HepG2 (cell line): ENCODE measurements around the gene MAPK4.

ENCODE experiments used
- ARNT2 ChIP-seq: sonication (generic); formaldehyde crosslinking; IDR thresholded peaks from 2 replicates; pipeline ENCODE4 v1.8.0; 2022; ENCODE audit warnings: mild to moderate bottlenecking, low read depth, missing genetic modification reagents, moderate library complexity
- CC2D1A ChIP-seq: sonication (generic); formaldehyde crosslinking; IDR thresholded peaks from 2 replicates; pipeline ENCODE4 v1.8.1; 2023; ENCODE audit warnings: mild to moderate bottlenecking, missing genetic modification reagents
- CREB1 ChIP-seq, 2 experiments: fragments of 450-650 bp in 1 of 2; IDR thresholded peaks; 2 replicates each; pipeline ENCODE4 v1.6.1; 2016 to 2017; ENCODE audit warnings: control low read depth in 1 of 2, mild to moderate bottlenecking in 1 of 2, missing compliant biosample characterization in 1 of 2, missing genetic modification characterization in 1 of 2
- CTCF ChIP-seq: sonication (generic); formaldehyde crosslinking; IDR thresholded peaks from 2 replicates; pipeline ENCODE4 v1.5.0; 2020; ENCODE audit warnings: mild to moderate bottlenecking, missing genetic modification reagents, moderate library complexity
- POLR2A ChIP-seq, 2 experiments: IDR thresholded peaks; 2 replicates each; pipeline ENCODE4 v1.6.1; 2011; ENCODE audit warnings: low read depth in 2 of 2, low read length in 2 of 2, mild to moderate bottlenecking in 1 of 2, moderate library complexity in 1 of 2; ENCODE audit not compliant: insufficient read depth in 1 of 2
- RERE ChIP-seq: IDR thresholded peaks from 2 replicates; pipeline ENCODE4 v1.6.1; 2016; ENCODE audit warnings: low read depth, missing genetic modification reagents, missing compliant biosample characterization
- SIX4 ChIP-seq: sonication (generic); formaldehyde crosslinking; IDR thresholded peaks from 2 replicates; pipeline ENCODE4 v1.4.0; 2020; ENCODE audit warnings: missing genetic modification reagents
- SRSF9 ChIP-seq: fragments of 200-400 bp; formaldehyde crosslinking; IDR thresholded peaks from 2 replicates; pipeline ENCODE4 v1.6.1; 2018; ENCODE audit warnings: borderline replicate concordance, mild to moderate bottlenecking, low read depth, low read length; ENCODE audit not compliant: insufficient read depth, poor library complexity, severe bottlenecking
- SUZ12 ChIP-seq: fragments of 150-350 bp; IDR thresholded peaks from 2 replicates; pipeline ENCODE4 v1.6.1; 2014; ENCODE audit warnings: low read depth, low read length
- TCF12 ChIP-seq, 2 experiments: fragments of 450-650 bp in 1 of 2; sonication (generic) in 1 of 2; formaldehyde crosslinking in 1 of 2; IDR thresholded peaks; 2 replicates each; pipeline versions ENCODE4 v1.6.1 to v1.8.0; 2017 to 2022; ENCODE audit warnings: antibody characterized with exemption in 1 of 2, mild to moderate bottlenecking in 1 of 2, missing genetic modification reagents in 1 of 2, moderate library complexity in 1 of 2
- TMF1 ChIP-seq: sonication (generic); formaldehyde crosslinking; IDR thresholded peaks from 2 replicates; pipeline ENCODE4 v1.8.1; 2022; ENCODE audit warnings: low read depth, missing genetic modification reagents
- ZNF510 ChIP-seq: sonication (generic); formaldehyde crosslinking; IDR thresholded peaks from 2 replicates; pipeline ENCODE4 v1.4.0; 2020; ENCODE audit warnings: low read depth, mild to moderate bottlenecking, missing genetic modification reagents

- TF ChIP-seq ARNT2 (CRISPR knock-in tag) = no peak
- no peak for TF ChIP-seq TMF1 (CRISPR knock-in tag)
- TF ChIP-seq POLR2A (IDR thresholded peaks at IDR 0.05; ENCODE audit: insufficient read depth in 1 of 2, low read depth in 2 of 2, low read length in 2 of 2) = no peak
- no peak for TF ChIP-seq CTCF (CRISPR knock-in tag)
- TF ChIP-seq CC2D1A (CRISPR knock-in tag) = no peak
- TF ChIP-seq TCF12 (IDR thresholded peaks at IDR 0.05) = no peak
- no peak for TF ChIP-seq TCF12 (CRISPR knock-in tag; IDR thresholded peaks at IDR 0.05)
- TF ChIP-seq SUZ12 = no peak
- no peak for TF ChIP-seq CREB1 (IDR thresholded peaks at IDR 0.05)
- TF ChIP-seq CREB1 (CRISPR knock-in tag; IDR thresholded peaks at IDR 0.05) = no peak
- TF ChIP-seq RERE = no peak
- TF ChIP-seq ZNF510 (CRISPR knock-in tag) = no peak
- TF ChIP-seq SIX4 (CRISPR knock-in tag) = no peak
- TF ChIP-seq SRSF9 = no peak
These were observed 68.6 kb downstream of the MAPK4 start for GRCh38 chr18:50628533-50628905.
